Trophoblast cell (in vitro differentiated cells and primary cell): ENCODE measurements around the gene KIF26B.

Experiments
- DNase-seq, 2 donors: peaks; one replicate each; pipeline ENCODE4 v3.0.0-alpha.2; 2016
- H2AFZ ChIP-seq: 2 replicates; pipeline ENCODE4 v1.6.1; 2013; ENCODE audit warnings: low read length, moderate library complexity, mild to moderate bottlenecking; ENCODE audit not compliant: insufficient read depth, poor library complexity
- H2AK5ac ChIP-seq: 2 replicates; pipeline ENCODE4 v1.6.1; 2013; ENCODE audit warnings: mild to moderate bottlenecking, low read length
- H2BK120ac ChIP-seq: 2 replicates; pipeline ENCODE4 v1.6.1; 2013; ENCODE audit warnings: low read length, mild to moderate bottlenecking, moderate library complexity; ENCODE audit not compliant: insufficient read depth, poor library complexity
- H2BK12ac ChIP-seq: 2 replicates; pipeline ENCODE4 v1.6.1; 2013; ENCODE audit warnings: mild to moderate bottlenecking, low read length, moderate library complexity
- H2BK5ac ChIP-seq: 2 replicates; pipeline ENCODE4 v1.6.1; 2013; ENCODE audit warnings: low read length, low read depth, moderate library complexity, mild to moderate bottlenecking; ENCODE audit not compliant: poor library complexity
- H3K14ac ChIP-seq: 2 replicates; pipeline ENCODE4 v1.6.1; 2013; ENCODE audit warnings: mild to moderate bottlenecking, low read length
- H3K18ac ChIP-seq: 2 replicates; pipeline ENCODE4 v1.6.1; 2013; ENCODE audit warnings: mild to moderate bottlenecking, low read length
- H3K23ac ChIP-seq: 2 replicates; pipeline ENCODE4 v1.6.1; 2013; ENCODE audit warnings: low read length
- H3K27ac ChIP-seq: 2 replicates; pipeline ENCODE4 v1.5.1; 2013; ENCODE audit warnings: low read depth, mild to moderate bottlenecking, inconsistent platforms, low read length, moderate library complexity
- H3K27me3 ChIP-seq: 2 replicates; pipeline ENCODE4 v1.6.1; 2013; ENCODE audit warnings: inconsistent platforms, mild to moderate bottlenecking, low read length, moderate library complexity; ENCODE audit not compliant: insufficient read depth
- H3K36me3 ChIP-seq, 2 experiments: 1 replicate in 1 of 2; 2 replicates in 1 of 2; pipeline ENCODE4 v1.6.1; 2013; ENCODE audit warnings: low read length in 2 of 2, mild to moderate bottlenecking in 2 of 2, moderate library complexity in 1 of 2; ENCODE audit not compliant: insufficient read depth in 2 of 2, control insufficient read depth in 1 of 2
- H3K4ac ChIP-seq: 2 replicates; pipeline ENCODE4 v1.6.1; 2013; ENCODE audit warnings: low read depth, mild to moderate bottlenecking, low read length, moderate library complexity
- H3K4me1 ChIP-seq, 2 experiments: 1 replicate in 1 of 2; 2 replicates in 1 of 2; pipeline ENCODE4 v1.6.1; 2013; ENCODE audit warnings: low read length in 2 of 2, mild to moderate bottlenecking in 2 of 2, moderate library complexity in 1 of 2; ENCODE audit not compliant: insufficient read depth in 2 of 2, control insufficient read depth in 1 of 2
- H3K4me2 ChIP-seq: 2 replicates; pipeline ENCODE4 v1.6.1; 2013; ENCODE audit warnings: inconsistent platforms, mild to moderate bottlenecking, low read length, moderate library complexity
- H3K4me3 ChIP-seq: 2 replicates; pipeline ENCODE4 v1.5.1; 2013; ENCODE audit warnings: mild to moderate bottlenecking, low read depth, low read length, inconsistent platforms
- H3K79me1 ChIP-seq: one replicate; pipeline ENCODE4 v1.6.1; 2013; ENCODE audit warnings: low read length
- H3K79me2 ChIP-seq: 2 replicates; pipeline ENCODE4 v1.6.1; 2013; ENCODE audit warnings: low read length, mild to moderate bottlenecking; ENCODE audit not compliant: control insufficient read depth, insufficient read depth, poor library complexity
- H3K9ac ChIP-seq: 2 replicates; pipeline ENCODE4 v1.6.1; 2013; ENCODE audit warnings: mild to moderate bottlenecking, low read length
- H3K9me3 ChIP-seq: 2 replicates; pipeline ENCODE4 v1.6.1; 2013; ENCODE audit warnings: low read depth, mild to moderate bottlenecking, control low read depth, inconsistent platforms, low read length; ENCODE audit not compliant: insufficient read depth
- H4K12ac ChIP-seq: 2 replicates; pipeline ENCODE4 v1.6.1; 2013; ENCODE audit warnings: low read depth, mild to moderate bottlenecking, low read length, moderate library complexity
- H4K8ac ChIP-seq: 2 replicates; pipeline ENCODE4 v1.6.1; 2013; ENCODE audit warnings: low read depth, mild to moderate bottlenecking, low read length, moderate library complexity
- H4K91ac ChIP-seq: one replicate; pipeline ENCODE4 v1.6.1; 2013; ENCODE audit warnings: low read depth, mild to moderate bottlenecking, low read length, moderate library complexity
- WGBS: extraction: QIAGEN DNeasy Blood & Tissue Kit; methylation state at CpG from one replicate; pipeline ENCODE4 v1.1.7; 2013; ENCODE audit warnings: missing lambda C conversion rate; ENCODE audit not compliant: insufficient read length, insufficient coverage; ENCODE audit errors: extremely low coverage; 5-methylcytosine and 5-hydroxymethylcytosine counted together

Gene KIF26B

DNA sequence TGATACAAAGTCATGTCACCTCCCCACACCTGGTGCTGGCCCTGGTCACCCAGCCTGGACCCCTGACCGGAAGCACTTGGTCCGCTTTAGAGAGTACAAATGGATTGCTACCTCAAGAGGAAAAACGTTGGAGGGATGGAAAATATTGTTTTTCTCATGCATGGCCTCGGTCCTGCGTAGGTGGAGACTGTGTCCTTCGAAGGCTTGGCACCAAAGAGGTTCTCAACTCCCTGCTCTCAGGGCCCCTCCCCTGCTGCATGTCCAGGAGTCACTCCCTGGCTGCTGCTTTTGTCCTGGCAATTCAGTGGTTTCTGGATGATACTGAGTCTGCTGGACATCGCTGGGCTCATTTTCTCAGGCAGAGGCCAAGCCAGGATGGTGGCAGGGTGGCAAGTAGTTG is 529.8 kb downstream of the KIF26B start:
- no peak overlapping the region for H3K4ac ChIP-seq
- H4K8ac ChIP-seq: no peak overlapping the region
- no peaks in the 10 kb centered on the region for H3K27me3 ChIP-seq
- no peak overlapping the region for H2BK120ac ChIP-seq
- no peak for DNase-seq
- no peaks in the 10 kb centered on the region for H3K79me2 ChIP-seq
- H3K36me3 ChIP-seq: peaks cover 50 to 55% of the 10 kb centered on the region in 2 experiments
- H4K91ac ChIP-seq: no peak overlapping the region
- no peaks in the 10 kb centered on the region for H3K9me3 ChIP-seq
- no peak overlapping the region for H3K4me3 ChIP-seq
- no peak overlapping the region for H3K9ac ChIP-seq
- H3K79me1 ChIP-seq: no peaks in the 10 kb centered on the region
- H3K18ac ChIP-seq: no peak overlapping the region
- H2AK5ac ChIP-seq: no peak overlapping the region
- H4K12ac ChIP-seq: no peak overlapping the region
- no peak overlapping the region for H3K14ac ChIP-seq
- no peak overlapping the region for H2BK5ac ChIP-seq
- H3K23ac ChIP-seq: no peak overlapping the region
- H3K4me1 ChIP-seq: peaks cover 4% of the 10 kb centered on the region in 2 experiments
- no peak overlapping the region for H2BK12ac ChIP-seq
- WGBS: no CpG with 5 or more reads among the region's 7 CpGs
- H3K27ac ChIP-seq: no peak overlapping the region
- no peak overlapping the region for H3K4me2 ChIP-seq
- no peak overlapping the region for H2AFZ ChIP-seq

DNA sequence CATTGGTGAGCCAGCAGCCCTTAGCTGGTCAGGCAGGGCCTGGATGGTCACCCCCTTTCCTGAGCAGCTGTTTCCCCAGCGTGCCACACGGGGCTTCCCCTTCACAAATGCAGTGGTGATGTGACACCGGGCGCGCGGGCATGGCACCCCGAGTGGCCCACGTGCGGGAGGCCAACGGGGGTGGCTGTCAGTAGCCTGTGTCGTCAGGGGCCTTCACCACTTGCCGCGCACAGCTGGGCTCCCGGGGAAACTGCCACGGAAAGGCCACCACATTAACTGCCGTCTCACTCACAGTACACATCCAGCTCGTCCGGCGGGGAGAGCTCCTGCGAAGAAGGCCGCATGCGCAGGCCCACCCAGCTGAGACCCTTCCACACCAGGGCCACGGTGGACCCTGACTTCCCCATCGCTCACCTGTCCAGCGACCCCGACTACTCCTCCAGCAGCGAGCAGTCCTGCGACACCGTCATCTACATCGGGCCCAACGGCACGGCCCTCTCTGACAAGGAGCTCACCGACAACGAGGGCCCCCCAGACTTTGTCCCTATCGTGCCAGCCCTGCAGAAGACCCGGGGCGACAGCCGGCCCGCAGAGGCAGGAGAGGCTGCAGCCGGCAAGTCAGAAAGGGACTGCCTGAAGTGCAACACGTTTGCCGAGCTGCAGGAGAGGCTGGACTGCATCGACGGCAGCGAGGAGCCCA is 530.5 kb downstream of the KIF26B start:
- Histone ChIP-seq H2BK120ac (no peak overlapping the region), H3K18ac (no peak overlapping the region), H2BK12ac (no peak overlapping the region), H2BK5ac (no peak overlapping the region), H3K9me3 (no peaks in the 10 kb centered on the region), H4K12ac (no peak overlapping the region), H3K27ac (no peak overlapping the region), H2AFZ (no peak overlapping the region), H3K23ac (no peak overlapping the region), H3K4me3 (no peak overlapping the region), H4K8ac (no peak overlapping the region), H4K91ac (no peak overlapping the region), H3K79me1 (no peaks in the 10 kb centered on the region), H3K79me2 (no peaks in the 10 kb centered on the region), H3K27me3 (no peaks in the 10 kb centered on the region), H2AK5ac (no peak overlapping the region), H3K4me1 (peaks cover 4 to 6% of the 10 kb centered on the region in 2 experiments), H3K36me3 (peaks cover 50 to 57% of the 10 kb centered on the region in 2 experiments), H3K4me2 (no peak overlapping the region), H3K14ac (no peak overlapping the region), H3K4ac (no peak overlapping the region), H3K9ac (no peak overlapping the region)
- DNase-seq: no peak
- WGBS: no CpG with 5 or more reads among the region's 45 CpGs

DNA sequence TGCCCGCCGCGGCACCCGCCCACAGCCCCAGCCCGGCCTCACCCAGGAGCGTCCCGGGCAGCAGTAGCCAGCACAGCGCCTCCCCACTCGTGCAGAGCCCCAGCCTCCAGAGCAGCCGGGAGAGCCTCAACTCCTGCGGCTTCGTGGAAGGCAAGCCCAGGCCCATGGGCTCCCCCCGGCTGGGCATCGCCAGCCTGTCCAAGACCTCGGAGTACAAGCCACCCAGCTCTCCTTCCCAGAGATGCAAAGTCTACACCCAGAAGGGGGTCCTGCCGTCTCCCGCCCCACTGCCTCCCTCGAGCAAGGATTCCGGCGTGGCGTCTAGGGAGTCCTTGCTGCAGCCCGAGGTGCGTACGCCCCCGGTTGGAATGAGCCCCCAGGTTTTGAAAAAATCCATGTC is 531.2 kb downstream of the KIF26B start:
- Histone ChIP-seq H3K79me1 (no peaks in the 10 kb centered on the region), H2AK5ac (no peak overlapping the region), H3K4me2 (no peak overlapping the region), H2BK5ac (no peak overlapping the region), H3K36me3 (peaks cover 50 to 58% of the 10 kb centered on the region in 2 experiments), H3K79me2 (no peaks in the 10 kb centered on the region), H4K12ac (no peak overlapping the region), H3K4me3 (no peak overlapping the region), H3K27ac (no peak overlapping the region), H3K9ac (no peak overlapping the region), H3K18ac (no peak overlapping the region), H3K23ac (no peak overlapping the region), H3K9me3 (no peaks in the 10 kb centered on the region), H3K27me3 (no peaks in the 10 kb centered on the region), H4K8ac (no peak overlapping the region), H3K4me1 (peaks cover 4 to 6% of the 10 kb centered on the region in 2 experiments), H3K4ac (no peak overlapping the region), H2AFZ (no peak overlapping the region), H2BK120ac (no peak overlapping the region), H4K91ac (no peak overlapping the region), H2BK12ac (no peak overlapping the region), H3K14ac (no peak overlapping the region)
- WGBS: no CpG with 5 or more reads among the region's 25 CpGs
- DNase-seq: no peak

DNA sequence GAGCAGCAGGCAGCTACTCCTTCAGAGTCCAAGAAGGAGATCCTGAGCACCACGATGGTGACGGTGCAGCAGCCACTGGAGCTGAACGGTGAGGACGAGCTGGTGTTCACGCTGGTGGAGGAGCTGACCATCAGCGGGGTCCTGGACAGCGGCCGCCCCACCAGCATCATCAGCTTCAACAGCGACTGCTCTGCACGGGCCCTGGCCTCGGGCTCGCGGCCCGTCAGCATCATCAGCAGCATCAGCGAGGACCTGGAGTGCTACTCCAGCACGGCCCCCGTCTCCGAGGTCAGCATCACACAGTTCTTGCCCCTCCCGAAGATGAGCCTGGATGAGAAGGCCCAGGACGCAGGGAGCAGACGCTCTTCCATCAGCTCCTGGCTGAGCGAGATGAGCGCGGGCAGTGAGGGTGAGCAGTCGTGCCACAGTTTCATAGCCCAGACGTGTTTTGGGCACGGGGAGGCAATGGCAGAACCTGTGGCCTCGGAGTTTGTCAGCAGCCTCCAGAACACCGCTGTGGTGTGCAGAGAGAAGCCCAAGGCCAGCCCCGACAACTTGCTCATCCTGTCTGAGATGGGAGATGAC is 531.8 kb downstream of the KIF26B start:
- Histone ChIP-seq H2BK5ac (no peak overlapping the region), H4K12ac (no peak overlapping the region), H3K9ac (no peak overlapping the region), H3K36me3 (peaks cover 50 to 58% of the 10 kb centered on the region in 2 experiments), H3K9me3 (no peaks in the 10 kb centered on the region), H4K91ac (no peak overlapping the region), H3K4me1 (peaks cover 4 to 6% of the 10 kb centered on the region in 2 experiments), H3K79me1 (no peaks in the 10 kb centered on the region), H2AK5ac (no peak overlapping the region), H3K14ac (no peak overlapping the region), H3K4me3 (no peak overlapping the region), H4K8ac (no peak overlapping the region), H3K27me3 (no peaks in the 10 kb centered on the region), H3K4ac (no peak overlapping the region), H2BK12ac (no peak overlapping the region), H3K18ac (no peak overlapping the region), H3K23ac (no peak overlapping the region), H2AFZ (no peak overlapping the region), H3K79me2 (no peaks in the 10 kb centered on the region), H3K27ac (no peak overlapping the region), H3K4me2 (no peak overlapping the region), H2BK120ac (no peak overlapping the region)
- no peak for DNase-seq
- no CpG with 5 or more reads among the region's 30 CpGs for WGBS
